Dendritic cell treated with granulocyte-macrophage colony-stimulating factor and Interleukin-4, amounts not matched to agents 40 ng/mL and 50 ng/mL, for 4 days (primary cell): Measurements from ENCODE around the gene ARFGEF2.
A peak's percentile ranks its signal among the peaks of the same experiment; 100 is the strongest.

Source experiments
- H3K27ac Mint-ChIP-seq: one replicate; pipeline ENCODE4 v1.8.0; 2022; ENCODE audit warnings: mild to moderate bottlenecking, mixed read lengths
- H3K27me3 Mint-ChIP-seq: one replicate; pipeline ENCODE4 v1.8.0; 2022; ENCODE audit warnings: mild to moderate bottlenecking, mixed read lengths
- H3K36me3 Mint-ChIP-seq: one replicate; pipeline ENCODE4 v1.8.0; 2022; ENCODE audit warnings: low read depth, mixed read lengths
- H3K4me1 Mint-ChIP-seq: one replicate; pipeline ENCODE4 v1.8.0; 2022; ENCODE audit warnings: low read depth, mixed read lengths
- H3K4me3 Mint-ChIP-seq: one replicate; pipeline ENCODE4 v1.8.0; 2022; ENCODE audit warnings: mild to moderate bottlenecking, moderate library complexity, mixed read lengths
- H3K9me3 Mint-ChIP-seq: one replicate; pipeline ENCODE4 v1.8.0; 2022; ENCODE audit warnings: mixed read lengths
- intact Hi-C: fragments of 100-400 bp; cut with micrococcal nuclease; formaldehyde crosslinking; loops from one replicate; pipeline ENCODE4 v1.15.0; 2022

The ARFGEF2 gene

GRCh38 chr20:48891235-48892048 is 30.1 kb upstream of the ARFGEF2 start:
- Mint-ChIP-seq H3K36me3 (peaks cover 9% of the 10 kb centered on the region), H3K27me3 (no peaks in the 10 kb centered on the region), H3K4me3 (no peak overlapping the region), H3K9me3 (peaks cover 21% of the 10 kb centered on the region), H3K27ac (peak overlapping the region; percentile 59), H3K4me1 (peaks cover 23% of the 10 kb centered on the region)
- intact Hi-C loops = loop anchor here (10.0 kb wide), 1 partner anchor 47 kb away; no protein-coding TSS in a partner anchor

GRCh38 chr20:48892049-48892470 is 29.5 kb upstream of the ARFGEF2 start:
- H3K27ac Mint-ChIP-seq = peak overlapping the region; percentile 32
- peaks cover 23% of the 10 kb centered on the region for H3K4me1 Mint-ChIP-seq
- H3K9me3 Mint-ChIP-seq = peaks cover 21% of the 10 kb centered on the region
- H3K4me3 Mint-ChIP-seq = no peak overlapping the region
- H3K27me3 Mint-ChIP-seq = no peaks in the 10 kb centered on the region
- peaks cover 9% of the 10 kb centered on the region for H3K36me3 Mint-ChIP-seq
- intact Hi-C loops = loop anchor here (10.0 kb wide), 1 partner anchor 47 kb away; no protein-coding TSS in a partner anchor

GRCh38 chr20:48892891-48893290 is 28.6 kb upstream of the ARFGEF2 start:
- intact Hi-C loops = loop anchor here (10.0 kb wide), 1 partner anchor 48 kb away; no protein-coding TSS in a partner anchor
- peaks cover 28% of the 10 kb centered on the region for H3K4me1 Mint-ChIP-seq
- no peak overlapping the region for H3K4me3 Mint-ChIP-seq
- H3K36me3 Mint-ChIP-seq = peaks cover 9% of the 10 kb centered on the region
- peaks cover 21% of the 10 kb centered on the region for H3K9me3 Mint-ChIP-seq
- no peak overlapping the region for H3K27ac Mint-ChIP-seq
- H3K27me3 Mint-ChIP-seq = no peaks in the 10 kb centered on the region

GRCh38 chr20:48893374-48893773 is 28.1 kb upstream of the ARFGEF2 start:
- intact Hi-C loops = loop anchor here (10.0 kb wide), 1 partner anchor 49 kb away; no protein-coding TSS in a partner anchor
- H3K36me3 Mint-ChIP-seq = peaks cover 9% of the 10 kb centered on the region
- peaks cover 33% of the 10 kb centered on the region for H3K4me1 Mint-ChIP-seq
- H3K9me3 Mint-ChIP-seq = peaks cover 21% of the 10 kb centered on the region
- no peaks in the 10 kb centered on the region for H3K27me3 Mint-ChIP-seq
- no peak overlapping the region for H3K27ac Mint-ChIP-seq
- no peak overlapping the region for H3K4me3 Mint-ChIP-seq

- intact Hi-C loops = loop anchor here (10.0 kb wide), 1 partner anchor 53 kb away; no protein-coding TSS in a partner anchor
- Mint-ChIP-seq H3K27me3 (no peaks in the 10 kb centered on the region), H3K36me3 (no peaks in the 10 kb centered on the region)
These were observed 24.1 kb upstream of the ARFGEF2 start for GRCh38 chr20:48897305-48898010.

GRCh38 chr20:48898210-48898609 is 23.3 kb upstream of the ARFGEF2 start:
- intact Hi-C loops = loop anchor here (10.0 kb wide), 1 partner anchor 53 kb away; no protein-coding TSS in a partner anchor
- H3K4me1 Mint-ChIP-seq = peaks cover 52% of the 10 kb centered on the region
- no peak overlapping the region for H3K27ac Mint-ChIP-seq
- no peak overlapping the region for H3K4me3 Mint-ChIP-seq
- no peaks in the 10 kb centered on the region for H3K36me3 Mint-ChIP-seq
- H3K27me3 Mint-ChIP-seq = no peaks in the 10 kb centered on the region
- H3K9me3 Mint-ChIP-seq = no peaks in the 10 kb centered on the region

More at GRCh38 chr20:48897305-48898010, 24.1 kb upstream of the ARFGEF2 start:
- peaks cover 1% of the 10 kb centered on the region for H3K9me3 Mint-ChIP-seq
- no peak overlapping the region for H3K27ac Mint-ChIP-seq
- peaks cover 46% of the 10 kb centered on the region for H3K4me1 Mint-ChIP-seq
- H3K4me3 Mint-ChIP-seq = no peak overlapping the region

- H3K4me3 Mint-ChIP-seq = no peak overlapping the region
- peaks cover 52% of the 10 kb centered on the region for H3K4me1 Mint-ChIP-seq
- H3K27me3 Mint-ChIP-seq = no peaks in the 10 kb centered on the region
- H3K9me3 Mint-ChIP-seq = no peaks in the 10 kb centered on the region
- peak overlapping the region; percentile 12 for H3K27ac Mint-ChIP-seq
- no peaks in the 10 kb centered on the region for H3K36me3 Mint-ChIP-seq
- intact Hi-C loops = loop anchor here (10.0 kb wide), 1 partner anchor 54 kb away; no protein-coding TSS in a partner anchor
These were observed 22.5 kb upstream of the ARFGEF2 start for GRCh38 chr20:48898896-48899530.

GRCh38 chr20:48899881-48900280 is 21.6 kb upstream of the ARFGEF2 start:
- Mint-ChIP-seq H3K27me3 (no peaks in the 10 kb centered on the region), H3K9me3 (no peaks in the 10 kb centered on the region), H3K4me3 (no peak overlapping the region), H3K4me1 (peaks cover 60% of the 10 kb centered on the region), H3K27ac (no peak overlapping the region), H3K36me3 (no peaks in the 10 kb centered on the region)
- intact Hi-C loops = loop anchor here (10.0 kb wide), 1 partner anchor 55 kb away; no protein-coding TSS in a partner anchor

- intact Hi-C loops = no loop called here
- Mint-ChIP-seq H3K4me1 (peaks cover 65% of the 10 kb centered on the region), H3K9me3 (no peaks in the 10 kb centered on the region), H3K4me3 (no peak overlapping the region), H3K36me3 (no peaks in the 10 kb centered on the region), H3K27me3 (no peaks in the 10 kb centered on the region), H3K27ac (peak overlapping the region; percentile 57)
These were observed 20.2 kb upstream of the ARFGEF2 start for GRCh38 chr20:48901326-48901725.

- no peak overlapping the region for H3K27ac Mint-ChIP-seq
- intact Hi-C loops = loop anchor here (1.0 kb wide), 1 partner anchor 246 kb away; no protein-coding TSS in a partner anchor
- peaks cover 2% of the 10 kb centered on the region for H3K36me3 Mint-ChIP-seq
- H3K9me3 Mint-ChIP-seq = peaks cover 3% of the 10 kb centered on the region
- no peak overlapping the region for H3K4me3 Mint-ChIP-seq
- no peaks in the 10 kb centered on the region for H3K27me3 Mint-ChIP-seq
- peaks cover 67% of the 10 kb centered on the region for H3K4me1 Mint-ChIP-seq
These were observed 17.8 kb upstream of the ARFGEF2 start for GRCh38 chr20:48903705-48904104.

GRCh38 chr20:48904566-48905296 is 16.8 kb upstream of the ARFGEF2 start:
- H3K27ac Mint-ChIP-seq = peak overlapping the region; percentile 20

GRCh38 chr20:48905297-48905647 is 16.2 kb upstream of the ARFGEF2 start:
- H3K4me3 Mint-ChIP-seq = no peak overlapping the region
- intact Hi-C loops = loop anchor here (5.0 kb wide), 1 partner anchor 78 kb away; the partner anchor contains the start of gene PREX1
- H3K27ac Mint-ChIP-seq = no peak overlapping the region
- peaks cover 60% of the 10 kb centered on the region for H3K4me1 Mint-ChIP-seq
- peaks cover 6% of the 10 kb centered on the region for H3K36me3 Mint-ChIP-seq
- H3K9me3 Mint-ChIP-seq = peaks cover 11% of the 10 kb centered on the region
- no peaks in the 10 kb centered on the region for H3K27me3 Mint-ChIP-seq

More at GRCh38 chr20:48904566-48905296, 16.8 kb upstream of the ARFGEF2 start:
- no peak overlapping the region for H3K4me3 Mint-ChIP-seq
- H3K27me3 Mint-ChIP-seq = no peaks in the 10 kb centered on the region
- H3K36me3 Mint-ChIP-seq = peaks cover 6% of the 10 kb centered on the region
- peaks cover 60% of the 10 kb centered on the region for H3K4me1 Mint-ChIP-seq
- intact Hi-C loops = loop anchor here (1.0 to 5.0 kb wide), 2 partner anchors 77 to 247 kb away; partner anchors contain the start of gene PREX1
- peaks cover 11% of the 10 kb centered on the region for H3K9me3 Mint-ChIP-seq
